Measurements from ENCODE around the gene CHDH.

Gene CHDH

GRCh38 chr3:53808496-53808895 is 37.7 kb downstream of the CHDH start:
- no peak for DNase-seq (ENCODE audit: low read depth in 2 of 2, low spot score in 1 of 2)

DNA sequence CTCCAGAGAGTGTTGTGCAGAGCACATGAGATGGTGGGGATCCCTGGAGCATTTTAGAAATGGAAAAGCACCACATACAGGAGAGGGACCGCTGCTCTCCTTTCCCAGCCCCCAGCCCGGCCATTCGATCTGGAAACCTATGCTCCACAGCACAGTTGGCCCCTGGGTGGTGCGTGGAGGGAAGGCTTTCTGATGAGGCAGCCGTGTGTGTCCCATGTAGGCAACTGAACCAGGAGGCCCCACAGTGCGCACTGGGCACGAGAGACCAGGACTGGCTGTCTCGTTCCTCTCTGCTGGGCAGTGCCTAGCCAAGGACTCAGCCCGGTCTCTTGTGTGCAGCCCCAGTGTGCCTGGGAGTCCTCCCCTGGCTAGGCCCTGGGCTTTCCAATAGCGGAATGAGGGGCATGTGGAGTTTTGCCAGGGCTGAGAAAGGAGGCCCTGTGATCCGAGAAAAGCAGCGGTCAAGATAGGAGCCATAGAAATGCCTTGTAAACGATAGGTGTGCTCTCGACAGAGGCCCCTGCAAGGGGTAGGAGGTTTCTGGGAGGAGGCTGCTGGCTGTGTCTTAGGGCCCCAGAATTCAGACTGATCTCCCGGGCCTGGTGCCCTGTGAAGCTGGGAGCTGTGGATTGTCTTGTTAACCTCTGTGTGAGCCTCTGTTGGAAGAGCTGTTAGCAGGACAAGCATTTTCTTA is 39.0 kb downstream of the CHDH start:
- DNase-seq (ENCODE audit: low read depth in 2 of 2, low spot score in 1 of 2): no peak

GRCh38 chr3:53806182-53807116 is 39.8 kb downstream of the CHDH start:
- no peak for DNase-seq (ENCODE audit: low read depth in 2 of 2, low spot score in 1 of 2)

- DNase-seq (ENCODE audit: low read depth in 2 of 2, low spot score in 1 of 2): no peak
Observed at GRCh38 chr3:53805463-53806159, 40.6 kb downstream of the CHDH start.

- DNase-seq (ENCODE audit: low read depth in 2 of 2, low spot score in 1 of 2): no peak
Observed at GRCh38 chr3:53804697-53805462, 41.3 kb downstream of the CHDH start.

DNA sequence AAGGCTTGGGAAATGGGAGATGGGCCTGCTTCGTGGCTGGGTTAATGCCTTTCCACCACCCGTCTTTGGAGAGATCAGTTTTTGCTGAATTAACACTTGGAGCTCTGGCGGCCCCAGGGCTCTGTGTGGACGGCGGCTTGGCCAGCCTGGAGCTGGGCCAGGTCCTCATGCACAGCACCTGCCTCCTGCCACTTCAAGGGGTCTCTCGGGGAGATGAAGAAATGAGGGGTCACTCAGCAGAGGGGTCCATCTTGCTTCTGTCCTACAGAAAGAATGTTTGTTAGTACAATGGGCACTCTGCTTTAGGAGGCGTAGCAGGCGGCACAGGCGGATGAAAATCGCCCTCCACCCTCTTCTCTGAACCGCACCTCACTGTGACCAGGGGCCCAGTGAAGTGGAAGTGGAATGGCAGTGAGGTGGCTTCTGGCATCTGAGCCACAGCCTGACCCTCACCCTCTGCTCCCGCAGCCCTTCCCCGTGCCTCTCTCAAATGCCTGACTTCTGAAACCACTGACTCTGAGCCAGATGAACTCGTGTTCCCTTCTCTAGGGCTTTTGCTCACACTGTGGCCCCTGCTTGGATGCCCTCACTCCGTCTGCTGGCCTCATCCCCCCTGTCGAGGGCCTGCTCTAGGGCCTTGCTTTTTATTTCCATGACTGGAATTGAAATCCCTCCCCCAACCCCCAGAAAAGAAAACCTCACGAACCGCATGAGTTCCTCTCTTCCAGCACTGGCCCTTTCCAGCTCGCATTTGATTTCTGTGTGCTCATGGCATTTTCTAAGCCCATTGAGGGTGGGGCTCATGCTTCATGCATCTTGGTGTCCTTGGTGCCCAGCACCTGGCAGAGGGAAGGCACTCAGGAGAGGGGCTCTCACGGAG is 42.2 kb downstream of the CHDH start:
- DNase-seq (ENCODE audit: low read depth in 2 of 2, low spot score in 1 of 2): no peak

- no peak for DNase-seq (ENCODE audit: low read depth in 2 of 2, low spot score in 1 of 2)
Observed at GRCh38 chr3:53803124-53803815, 42.9 kb downstream of the CHDH start.

- DNase-seq (ENCODE audit: low read depth in 2 of 2, low spot score in 1 of 2): no peak
Observed at GRCh38 chr3:53802256-53802880, 43.9 kb downstream of the CHDH start.

GRCh38 chr3:53801319-53801718 is 44.9 kb downstream of the CHDH start:
- DNase-seq (ENCODE audit: low read depth in 2 of 2, low spot score in 1 of 2): no peak

DNA sequence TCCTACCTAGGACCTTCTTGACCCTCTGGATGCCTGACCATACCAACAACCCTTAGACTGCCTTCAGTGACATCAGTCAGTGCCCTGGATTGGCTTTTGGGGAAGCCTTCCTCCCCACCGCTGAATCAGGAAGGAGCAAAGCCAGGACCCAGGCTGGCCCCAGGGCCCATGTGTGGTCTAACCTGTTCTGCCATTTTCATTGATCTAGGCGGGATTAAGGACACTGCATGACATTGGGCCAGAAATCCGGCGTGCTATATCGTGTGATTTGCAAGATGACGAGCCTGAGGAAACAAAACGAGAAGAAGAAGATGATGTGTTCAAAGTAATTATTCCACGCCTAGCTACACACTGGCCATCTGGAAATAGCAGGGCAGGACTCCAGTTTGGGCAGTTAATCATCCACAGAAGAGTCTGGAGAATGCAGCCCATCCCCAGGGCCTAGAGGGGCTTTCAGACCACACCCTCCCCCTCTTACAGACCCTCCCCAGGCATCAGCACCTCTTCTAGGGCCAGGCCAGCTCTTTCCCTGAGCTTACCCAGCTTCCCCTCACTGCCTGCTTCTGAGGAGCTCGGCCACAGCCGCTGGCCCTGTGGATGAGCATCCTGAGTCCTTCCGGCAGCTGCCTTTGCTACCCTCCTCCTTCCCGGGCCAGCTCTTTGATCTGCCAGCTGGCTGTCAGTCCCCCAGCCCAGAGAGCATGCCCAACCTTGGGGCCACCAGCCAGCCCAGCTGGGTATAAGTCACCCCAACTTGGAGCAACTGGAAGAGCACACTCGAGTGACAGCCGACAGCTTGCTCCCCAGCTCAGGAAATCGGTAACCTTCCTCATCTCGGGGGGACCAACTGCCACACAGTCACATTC is 45.9 kb downstream of the CHDH start:
- no peak for DNase-seq (ENCODE audit: low read depth in 2 of 2, low spot score in 1 of 2)

DNA sequence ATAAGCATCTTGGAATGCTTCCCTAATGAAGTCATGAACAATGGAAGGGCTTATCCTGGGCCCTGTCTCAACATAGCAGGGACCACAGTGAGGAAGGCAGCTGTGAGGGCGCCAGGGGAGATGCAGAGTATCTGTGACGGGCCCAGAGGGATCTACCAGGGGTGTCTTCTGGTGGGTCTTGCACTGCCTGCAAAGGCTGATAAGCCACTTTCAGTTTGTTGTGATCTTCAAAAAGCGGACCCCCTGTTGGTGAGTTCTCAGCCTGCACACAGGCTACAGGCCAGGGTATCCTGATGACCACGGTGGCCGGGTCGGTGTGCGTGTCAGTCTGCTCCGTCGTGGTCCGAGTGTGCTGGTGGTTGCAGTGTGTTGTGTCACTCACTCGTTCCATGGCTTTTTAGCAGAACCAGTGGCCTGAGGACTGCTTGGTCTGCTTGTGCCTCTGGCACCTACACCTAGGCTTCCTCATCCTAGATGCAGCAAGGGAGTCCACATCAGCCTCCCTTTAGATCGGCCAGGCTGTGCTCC is 46.8 kb downstream of the CHDH start:
- DNase-seq (ENCODE audit: low read depth in 2 of 2, low spot score in 1 of 2): no peak

GRCh38 chr3:53798144-53798543 is 48.1 kb downstream of the CHDH start:
- DNase-seq (ENCODE audit: low read depth in 2 of 2, low spot score in 1 of 2): no peak

DNA sequence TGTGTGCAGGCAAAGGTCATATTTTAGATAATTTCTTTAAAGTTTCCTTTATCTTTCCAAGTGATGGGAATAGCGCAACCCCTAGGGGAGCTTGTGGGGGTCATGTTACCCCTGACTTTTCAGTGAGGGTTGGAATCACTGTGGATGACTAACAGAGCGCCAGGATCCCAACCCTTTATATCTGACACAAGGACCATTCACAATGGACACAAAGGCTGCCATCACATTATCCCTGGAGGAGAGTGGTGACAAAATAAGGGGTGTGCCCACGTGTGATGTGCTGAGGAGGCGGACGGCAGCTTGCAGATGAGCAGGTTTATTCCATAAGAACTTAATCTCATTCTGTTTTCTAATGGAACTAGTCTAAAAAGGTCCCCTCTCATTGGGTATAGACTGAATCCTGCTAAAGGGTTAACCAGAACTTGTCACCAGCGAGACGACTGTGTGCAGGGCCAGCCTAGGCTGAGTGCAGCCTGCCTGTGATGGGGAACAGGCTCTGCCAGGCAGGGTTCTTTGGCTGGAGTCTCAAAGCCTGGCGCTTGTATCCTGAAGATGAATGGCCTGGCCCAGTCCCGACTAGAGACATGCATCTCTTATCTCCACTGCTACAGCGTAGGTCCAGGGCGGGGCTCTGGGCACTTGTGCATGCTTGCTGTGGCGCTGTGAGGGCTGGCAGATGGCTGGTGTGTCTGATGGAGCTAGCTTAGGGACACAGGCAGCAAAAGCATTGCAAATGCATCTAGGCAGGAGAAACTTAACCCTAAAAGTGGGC is 50.2 kb downstream of the CHDH start:
- no peak for DNase-seq (ENCODE audit: low read depth in 2 of 2, low spot score in 1 of 2)

DNA sequence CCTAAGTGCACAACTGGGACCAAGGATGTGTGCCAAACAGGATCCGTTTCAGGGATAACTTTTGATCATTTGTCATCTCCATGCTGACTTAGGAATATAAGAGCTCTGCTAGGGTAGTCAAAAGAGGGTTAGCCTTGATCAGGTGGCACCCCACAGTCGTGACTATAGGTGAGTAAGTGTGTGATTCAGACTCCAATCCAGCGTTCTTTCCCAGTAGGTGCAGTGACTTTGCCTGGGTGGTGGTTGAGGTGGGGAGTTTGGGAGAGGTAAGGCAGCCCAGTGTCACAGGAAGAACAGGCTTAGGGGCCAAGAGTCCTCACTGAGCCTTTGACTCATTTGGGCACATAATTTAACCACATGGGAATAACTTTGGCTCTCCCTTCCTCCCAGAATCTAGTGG is 51.0 kb downstream of the CHDH start:
- no peak for DNase-seq (ENCODE audit: low read depth in 2 of 2, low spot score in 1 of 2)

- no peak for DNase-seq (ENCODE audit: low read depth in 2 of 2, low spot score in 1 of 2)
Observed at GRCh38 chr3:53794597-53794996, 51.6 kb downstream of the CHDH start.

GRCh38 chr3:53792866-53793265 is 53.4 kb downstream of the CHDH start:
- no peak for DNase-seq (ENCODE audit: low read depth in 2 of 2, low spot score in 1 of 2)

DNA sequence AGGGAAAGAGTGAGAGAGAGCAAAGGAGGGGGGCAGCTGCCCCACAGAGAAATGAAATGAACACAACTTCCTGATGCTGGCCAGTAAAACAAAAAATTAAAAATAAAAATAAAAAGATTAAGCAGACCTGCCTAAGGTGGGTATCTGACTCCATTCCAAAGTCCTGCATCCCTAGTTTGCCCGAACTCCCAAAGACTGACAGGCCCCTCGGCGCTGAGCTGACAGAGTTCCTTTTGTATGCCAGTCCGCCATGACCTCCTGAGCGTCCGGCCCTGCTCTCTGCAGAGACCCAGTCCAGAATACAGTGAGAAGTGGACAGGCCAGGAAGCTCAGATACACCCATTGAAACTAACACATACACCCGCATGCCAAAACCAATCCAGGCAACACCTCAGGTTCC is 54.9 kb downstream of the CHDH start:
- DNase-seq (ENCODE audit: low read depth in 2 of 2, low spot score in 1 of 2): no peak

All from stimulated activated CD8-positive, alpha-beta memory T cell treated with anti-CD3 and anti-CD28 coated beads, Interleukin-4, amount 100 ng/mL, for 1 hour (primary cell).